Mucosa of stomach (tissue), 1 donor: ENCODE data around the gene WDR93.

Source experiments
- H3K27me3 ChIP-seq: one replicate; pipeline ENCODE4 v1.7.0; 2013; ENCODE audit warnings: mild to moderate bottlenecking, low read length; ENCODE audit not compliant: control insufficient read depth, insufficient read depth
- H3K36me3 ChIP-seq: one replicate; pipeline ENCODE4 v1.7.0; 2013; ENCODE audit warnings: low read length; ENCODE audit not compliant: control insufficient read depth, insufficient read depth
- H3K4me1 ChIP-seq: one replicate; pipeline ENCODE4 v1.7.0; 2013; ENCODE audit warnings: mild to moderate bottlenecking, low read length; ENCODE audit not compliant: control insufficient read depth, insufficient read depth
- H3K4me3 ChIP-seq: one replicate; pipeline ENCODE4 v1.7.0; 2013; ENCODE audit warnings: low read length
- H3K9ac ChIP-seq: one replicate; pipeline ENCODE4 v1.7.0; 2013; ENCODE audit warnings: mild to moderate bottlenecking, low read length, moderate library complexity
- H3K9me3 ChIP-seq: one replicate; pipeline ENCODE4 v1.7.0; 2013; ENCODE audit warnings: mild to moderate bottlenecking, low read length, moderate library complexity; ENCODE audit not compliant: control insufficient read depth
- donor health status: Pancreatic carcinoma.

Gene WDR93

DNA sequence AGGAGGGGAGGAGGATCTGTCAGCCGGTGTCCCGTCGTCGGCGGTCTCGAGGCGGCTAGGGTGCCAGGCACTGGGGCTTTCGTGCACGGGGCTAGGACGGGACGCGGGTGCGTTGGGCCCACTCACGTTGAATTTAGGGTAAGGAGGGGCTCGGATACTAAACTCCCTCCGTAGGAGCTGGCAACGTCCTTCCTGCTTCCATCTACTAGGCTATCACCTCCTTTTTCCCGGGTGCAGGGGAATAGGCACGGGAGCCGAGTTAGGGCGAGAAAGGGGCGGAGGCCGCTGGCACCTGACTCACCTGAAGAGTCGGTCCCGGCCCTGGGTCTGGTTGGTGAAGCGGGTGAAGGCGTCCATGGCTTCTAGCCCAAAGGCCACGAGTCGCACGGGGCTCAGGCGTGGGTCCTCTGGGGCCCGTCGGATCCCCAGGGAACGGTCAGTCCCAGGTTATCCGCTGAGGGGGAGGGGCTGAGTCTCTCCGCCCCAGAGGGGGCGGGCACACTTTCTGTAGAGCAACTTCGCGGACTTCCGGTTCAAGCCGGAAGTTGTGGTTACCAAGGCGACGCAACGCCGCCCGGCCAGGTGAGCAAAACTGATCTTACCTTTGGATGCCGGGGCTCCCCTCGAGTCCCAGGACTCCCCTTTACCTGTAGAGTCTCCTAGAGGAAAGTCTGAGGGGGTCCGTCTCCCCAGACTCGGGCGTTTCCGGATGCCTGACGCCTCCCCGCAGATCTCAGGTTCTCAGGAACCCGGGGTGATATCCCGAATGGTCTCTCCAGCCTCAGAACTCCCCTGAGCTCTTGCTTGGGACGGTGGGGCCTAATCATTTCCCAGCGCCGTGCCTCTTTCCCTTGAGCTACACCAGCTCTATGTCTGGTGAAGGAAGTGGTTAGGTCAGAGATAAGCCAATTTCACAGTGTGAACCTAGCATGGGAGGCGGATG is at the start of gene WDR93, which contains the start of gene PEX11A:
Gene WDR93 (plus strand): TSS at position 536 of the 943 bp plus-strand sequence. CDS start 10,936 bp downstream, outside the sequence.
Gene PEX11A (minus strand): TSS at position 479 of the 943 bp plus-strand sequence. CDS start 122 bp downstream, at position 357.
- Histone ChIP-seq H3K4me3 (peak within 1 kb of the TSS; percentile 61), H3K9me3 (no peaks in the 10 kb centered on the region), H3K36me3 (no peaks in the 10 kb centered on the region), H3K9ac (peak within 1 kb of the TSS; percentile 76), H3K4me1 (no peaks in the 10 kb centered on the region), H3K27me3 (no peaks in the 10 kb centered on the region)

- Histone ChIP-seq H3K36me3 (no peaks in the 10 kb centered on the region), H3K9ac (no peak overlapping the region), H3K4me3 (no peak overlapping the region), H3K27me3 (no peaks in the 10 kb centered on the region), H3K4me1 (no peaks in the 10 kb centered on the region), H3K9me3 (no peaks in the 10 kb centered on the region)
Measured at GRCh38 chr15:89641053-89641452, 49.6 kb upstream of the WDR93 start.

GRCh38 chr15:89642106-89642505 is 48.5 kb upstream of the WDR93 start:
- H3K4me3 ChIP-seq: no peak overlapping the region
- H3K4me1 ChIP-seq: peaks cover 2% of the 10 kb centered on the region
- H3K27me3 ChIP-seq: no peaks in the 10 kb centered on the region
- no peaks in the 10 kb centered on the region for H3K36me3 ChIP-seq
- H3K9me3 ChIP-seq: no peaks in the 10 kb centered on the region
- H3K9ac ChIP-seq: no peak overlapping the region

GRCh38 chr15:89645680-89646079 is 44.9 kb upstream of the WDR93 start:
- Histone ChIP-seq H3K36me3 (no peaks in the 10 kb centered on the region), H3K4me1 (peaks cover 7% of the 10 kb centered on the region), H3K27me3 (no peaks in the 10 kb centered on the region), H3K9me3 (no peaks in the 10 kb centered on the region), H3K9ac (no peak overlapping the region), H3K4me3 (no peak overlapping the region)

- H3K27me3 ChIP-seq: no peaks in the 10 kb centered on the region
- no peak overlapping the region for H3K4me3 ChIP-seq
- no peak overlapping the region for H3K9ac ChIP-seq
- H3K4me1 ChIP-seq: peaks cover 7% of the 10 kb centered on the region
- H3K36me3 ChIP-seq: no peaks in the 10 kb centered on the region
- H3K9me3 ChIP-seq: no peaks in the 10 kb centered on the region
Measured at GRCh38 chr15:89646416-89647141, 44.0 kb upstream of the WDR93 start.

GRCh38 chr15:89647191-89647851 is 43.3 kb upstream of the WDR93 start:
- Histone ChIP-seq H3K9ac (no peak overlapping the region), H3K4me3 (no peak overlapping the region), H3K4me1 (peaks cover 7% of the 10 kb centered on the region), H3K27me3 (no peaks in the 10 kb centered on the region), H3K36me3 (no peaks in the 10 kb centered on the region), H3K9me3 (no peaks in the 10 kb centered on the region)

GRCh38 chr15:89648106-89649012 is 42.3 kb upstream of the WDR93 start:
- Histone ChIP-seq H3K36me3 (no peaks in the 10 kb centered on the region), H3K4me3 (no peak overlapping the region), H3K9ac (no peak overlapping the region), H3K4me1 (peaks cover 7% of the 10 kb centered on the region), H3K9me3 (no peaks in the 10 kb centered on the region), H3K27me3 (peaks cover 4% of the 10 kb centered on the region)

- peaks cover 6% of the 10 kb centered on the region for H3K27me3 ChIP-seq
- no peaks in the 10 kb centered on the region for H3K36me3 ChIP-seq
- H3K9ac ChIP-seq: no peak overlapping the region
- no peaks in the 10 kb centered on the region for H3K9me3 ChIP-seq
- H3K4me3 ChIP-seq: no peak overlapping the region
- H3K4me1 ChIP-seq: peaks cover 7% of the 10 kb centered on the region
Measured at GRCh38 chr15:89649013-89649625, 41.5 kb upstream of the WDR93 start.

- no peaks in the 10 kb centered on the region for H3K36me3 ChIP-seq
- peaks cover 11% of the 10 kb centered on the region for H3K4me1 ChIP-seq
- peaks cover 12% of the 10 kb centered on the region for H3K27me3 ChIP-seq
- H3K9ac ChIP-seq: no peak overlapping the region
- H3K9me3 ChIP-seq: no peaks in the 10 kb centered on the region
- H3K4me3 ChIP-seq: no peak overlapping the region
Measured at GRCh38 chr15:89649716-89650115, 40.9 kb upstream of the WDR93 start.

- H3K9ac ChIP-seq: no peak overlapping the region
- peaks cover 9% of the 10 kb centered on the region for H3K4me1 ChIP-seq
- no peaks in the 10 kb centered on the region for H3K36me3 ChIP-seq
- H3K4me3 ChIP-seq: no peak overlapping the region
- peaks cover 22% of the 10 kb centered on the region for H3K27me3 ChIP-seq
- no peaks in the 10 kb centered on the region for H3K9me3 ChIP-seq
Measured at GRCh38 chr15:89652131-89652530, 38.5 kb upstream of the WDR93 start.

GRCh38 chr15:89652666-89653065 is 37.9 kb upstream of the WDR93 start:
- Histone ChIP-seq H3K9ac (no peak overlapping the region), H3K27me3 (peaks cover 22% of the 10 kb centered on the region), H3K4me1 (peaks cover 4% of the 10 kb centered on the region), H3K4me3 (no peak overlapping the region), H3K36me3 (no peaks in the 10 kb centered on the region), H3K9me3 (no peaks in the 10 kb centered on the region)
